Keratinocyte (primary cell): Measurements from ENCODE around the gene G3BP1. TPM values are rescaled to one million over a fixed set of nuclear protein-coding genes. Genes with fewer than 3 reads are reported as not detected.

Source experiments
- DNase-seq: peaks from one replicate; pipeline ENCODE4 v3.0.0-alpha.2; 2011; ENCODE audit warnings: low read depth, missing footprints, low spot score
- FAIRE-seq: peaks from 2 replicates; lab custom pipeline; 2011; peaks lifted over from hg19 to GRCh38; lab: Jason Lieb, UNC
- H2AFZ ChIP-seq: 2 replicates; pipeline ENCODE4 v1.6.0; 2012; ENCODE audit warnings: low read length, control low read depth, inconsistent platforms; ENCODE audit not compliant: control insufficient read depth
- H3K27ac ChIP-seq: 2 replicates; pipeline ENCODE4 v1.5.1; 2011; ENCODE audit warnings: low read length; ENCODE audit not compliant: control insufficient read depth, insufficient read depth
- H3K27me3 ChIP-seq: 3 replicates; pipeline ENCODE4 v1.6.0; 2011; ENCODE audit warnings: low read length; ENCODE audit not compliant: control insufficient read depth, insufficient read depth; ENCODE audit errors: extremely low read depth
- H3K36me3 ChIP-seq, 2 experiments: 2 replicates in 1 of 2; 3 replicates in 1 of 2; pipeline ENCODE4 v1.5.1; 2011; ENCODE audit warnings: low read length in 2 of 2, mild to moderate bottlenecking in 1 of 2; ENCODE audit not compliant: control insufficient read depth in 2 of 2, insufficient read depth in 2 of 2; ENCODE audit errors: extremely low read depth in 1 of 2
- H3K4me1 ChIP-seq: 3 replicates; pipeline ENCODE4 v1.5.1; 2011; ENCODE audit warnings: low read length; ENCODE audit not compliant: control insufficient read depth, insufficient read depth; ENCODE audit errors: extremely low read depth
- H3K4me2 ChIP-seq: 3 replicates; pipeline ENCODE4 v1.6.0; 2011; ENCODE audit warnings: low read depth, low read length; ENCODE audit not compliant: control insufficient read depth, insufficient read depth; ENCODE audit errors: extremely low read depth
- H3K4me3 ChIP-seq, 3 experiments: fragments of 200-600 bp in 1 of 3; sonication (generic) in 1 of 3; 2 replicates in 2 of 3; 3 replicates in 1 of 3; pipeline ENCODE4 v1.5.1; 2011 to 2016; ENCODE audit warnings: low read length in 3 of 3, mild to moderate bottlenecking in 3 of 3, control low read depth in 2 of 3, inconsistent platforms in 1 of 3, low read depth in 1 of 3, mixed read lengths in 1 of 3, mixed run types in 1 of 3, moderate library complexity in 1 of 3; ENCODE audit not compliant: control insufficient read depth in 2 of 3, insufficient read depth in 2 of 3; ENCODE audit errors: extremely low read depth in 1 of 3
- H3K79me2 ChIP-seq: 2 replicates; pipeline ENCODE4 v1.6.0; 2012; ENCODE audit warnings: low read length; ENCODE audit not compliant: control insufficient read depth, insufficient read depth
- H3K9ac ChIP-seq: 3 replicates; pipeline ENCODE4 v1.6.0; 2011; ENCODE audit warnings: low read length; ENCODE audit not compliant: control insufficient read depth, insufficient read depth; ENCODE audit errors: extremely low read depth
- H3K9me1 ChIP-seq: 3 replicates; pipeline ENCODE4 v1.6.0; 2011; ENCODE audit warnings: low read length; ENCODE audit not compliant: control insufficient read depth, insufficient read depth; ENCODE audit errors: extremely low read depth
- H3K9me3 ChIP-seq: 2 replicates; pipeline ENCODE4 v1.5.1; 2012; ENCODE audit warnings: low read depth, low read length; ENCODE audit not compliant: control insufficient read depth
- H4K20me1 ChIP-seq: 3 replicates; pipeline ENCODE4 v1.6.0; 2011; ENCODE audit warnings: low read length; ENCODE audit not compliant: control insufficient read depth, insufficient read depth; ENCODE audit errors: extremely low read depth
- CTCF ChIP-seq, 3 experiments: IDR thresholded peaks in 1 of 3; conservative IDR thresholded peaks in 1 of 3; optimal IDR thresholded peaks in 1 of 3; 2 replicates in 2 of 3; 3 replicates in 1 of 3; pipeline versions ENCODE3 to v1.5.1; 2011; ENCODE audit warnings: low read length in 3 of 3, mild to moderate bottlenecking in 3 of 3, moderate library complexity in 2 of 3, control low read depth in 1 of 3, inconsistent platforms in 1 of 3; ENCODE audit not compliant: insufficient read depth in 2 of 3; ENCODE audit errors: extremely low read depth in 1 of 3
- EZH2 ChIP-seq: IDR thresholded peaks from one replicate; pipeline ENCODE4 v1.6.1; 2012; ENCODE audit warnings: inconsistent platforms, mild to moderate bottlenecking, low read length, moderate library complexity
- dilution Hi-C: fragments of 300-500 bp; cut with MboI; formaldehyde crosslinking; loops from one replicate; pipeline ENCODE4 v1.7.0; 2020; ENCODE audit warnings: low sequenced_read_pairs; ENCODE audit not compliant: extremely low pct_ligation_motif_present
- polyA plus RNA-seq, 5 experiments: library from polyadenylated mRNA; depleted of rRNA in 3 of 5; stranded (reverse) in 3 of 5; stranded (forward) in 1 of 5; unstranded in 1 of 5; fragments of >200 nt; gene quantifications; 1 replicate in 1 of 5; 2 replicates in 3 of 5; 3 replicates in 1 of 5; pipeline versions ENCODE4 v1.2.1 to v1.2.3, GENCODE V29; 2011 to 2012; ENCODE audit warnings: missing spikeins in 2 of 5, low read depth in 1 of 5, low replicate concordance in 1 of 5

The G3BP1 gene
- polyA plus RNA-seq, 1 donor (not counting 4 experiments of a cell fraction or from before 2014, with no cell fraction given) = 137 TPM

GRCh38 chr5:151795426-151795825 lies 23.7 kb downstream of the G3BP1 start:
- no peak overlapping the region for H3K4me3 ChIP-seq
- no peaks in the 10 kb centered on the region for H3K9me3 ChIP-seq
- TF ChIP-seq EZH2 (no peak), CTCF (optimal IDR thresholded peaks at IDR 0.05 in 1 of 3, IDR thresholded peaks at IDR 0.05 in 1 of 3, conservative IDR thresholded peaks at IDR 0.05 in 1 of 3; ENCODE audit: extremely low read depth in 1 of 3, insufficient read depth in 2 of 3, low read length in 3 of 3) (no peak)
- no peak overlapping the region for H3K4me2 ChIP-seq
- H2AFZ ChIP-seq = no peak overlapping the region
- no peak overlapping the region for H3K27ac ChIP-seq
- dilution Hi-C loops = no loop called here
- FAIRE-seq = no peak
- H3K4me1 ChIP-seq = no peaks in the 10 kb centered on the region
- peaks cover 85% of the 10 kb centered on the region for H3K79me2 ChIP-seq
- no peak overlapping the region for H3K9ac ChIP-seq
- H3K9me1 ChIP-seq = peaks cover 2% of the 10 kb centered on the region
- DNase-seq = no peak
- H3K27me3 ChIP-seq = no peaks in the 10 kb centered on the region
- H3K36me3 ChIP-seq = peaks cover 25 to 61% of the 10 kb centered on the region in 2 experiments
- peaks cover 15% of the 10 kb centered on the region for H4K20me1 ChIP-seq

GRCh38 chr5:151798674-151799073 lies 26.9 kb downstream of the G3BP1 start:
- no peaks in the 10 kb centered on the region for H3K27me3 ChIP-seq
- H3K9ac ChIP-seq = no peak overlapping the region
- H3K36me3 ChIP-seq = peaks cover 26 to 55% of the 10 kb centered on the region in 2 experiments
- no peak overlapping the region for H3K4me3 ChIP-seq
- peaks cover 68% of the 10 kb centered on the region for H3K79me2 ChIP-seq
- H3K9me3 ChIP-seq = no peaks in the 10 kb centered on the region
- peaks cover 2% of the 10 kb centered on the region for H3K9me1 ChIP-seq
- H2AFZ ChIP-seq = no peak overlapping the region
- H3K27ac ChIP-seq = no peak overlapping the region
- peaks cover 12% of the 10 kb centered on the region for H4K20me1 ChIP-seq
- FAIRE-seq = no peak
- no peak for DNase-seq
- H3K4me1 ChIP-seq = no peaks in the 10 kb centered on the region
- dilution Hi-C loops = no loop called here
- TF ChIP-seq CTCF (optimal IDR thresholded peaks at IDR 0.05 in 1 of 3, IDR thresholded peaks at IDR 0.05 in 1 of 3, conservative IDR thresholded peaks at IDR 0.05 in 1 of 3; ENCODE audit: extremely low read depth in 1 of 3, insufficient read depth in 2 of 3, low read length in 3 of 3) = no peak
- no peak for TF ChIP-seq EZH2
- H3K4me2 ChIP-seq = no peak overlapping the region
